PFSK-1 (cell line): Measurements from ENCODE around the gene PITX2.

Source experiments
- FOXP2 ChIP-seq: optimal IDR thresholded peaks from 2 replicates; pipeline ENCODE3; 2011; ENCODE audit warnings: borderline replicate concordance, control low read depth, inconsistent platforms; ENCODE audit not compliant: insufficient read depth; ENCODE audit errors: extremely low read length, extremely low read depth
- POLR2AphosphoS5 ChIP-seq: IDR thresholded peaks from 2 replicates; pipeline ENCODE4 v1.6.1; 2012; ENCODE audit warnings: low read depth, mild to moderate bottlenecking, control low read depth, low read length, moderate library complexity
- SIN3A ChIP-seq: IDR thresholded peaks from 2 replicates; pipeline ENCODE4 v1.6.1; 2012; ENCODE audit warnings: mild to moderate bottlenecking, low read length, moderate library complexity, borderline replicate concordance; ENCODE audit not compliant: insufficient read depth
- TAF1 ChIP-seq: IDR thresholded peaks from 2 replicates; pipeline ENCODE4 v1.6.1; 2012; ENCODE audit warnings: low read length, control low read depth, borderline replicate concordance; ENCODE audit not compliant: insufficient read depth
- TF ChIP-seq, protein P1 (sequence below), 2 experiments: IDR thresholded peaks; 2 replicates each; pipeline versions ENCODE4 v1.6.1 to v1.8.0; 2011 to 2012; ENCODE audit warnings: low read depth in 2 of 2, low read length in 2 of 2, control low read depth in 1 of 2, inconsistent platforms in 1 of 2, mild to moderate bottlenecking in 1 of 2, moderate library complexity in 1 of 2; ENCODE audit not compliant: insufficient read depth in 1 of 2

The PITX2 gene

GRCh38 chr4:110615353-110616237 is 7.3 kb downstream of the PITX2 start:
- TF ChIP-seq, protein P1, sequence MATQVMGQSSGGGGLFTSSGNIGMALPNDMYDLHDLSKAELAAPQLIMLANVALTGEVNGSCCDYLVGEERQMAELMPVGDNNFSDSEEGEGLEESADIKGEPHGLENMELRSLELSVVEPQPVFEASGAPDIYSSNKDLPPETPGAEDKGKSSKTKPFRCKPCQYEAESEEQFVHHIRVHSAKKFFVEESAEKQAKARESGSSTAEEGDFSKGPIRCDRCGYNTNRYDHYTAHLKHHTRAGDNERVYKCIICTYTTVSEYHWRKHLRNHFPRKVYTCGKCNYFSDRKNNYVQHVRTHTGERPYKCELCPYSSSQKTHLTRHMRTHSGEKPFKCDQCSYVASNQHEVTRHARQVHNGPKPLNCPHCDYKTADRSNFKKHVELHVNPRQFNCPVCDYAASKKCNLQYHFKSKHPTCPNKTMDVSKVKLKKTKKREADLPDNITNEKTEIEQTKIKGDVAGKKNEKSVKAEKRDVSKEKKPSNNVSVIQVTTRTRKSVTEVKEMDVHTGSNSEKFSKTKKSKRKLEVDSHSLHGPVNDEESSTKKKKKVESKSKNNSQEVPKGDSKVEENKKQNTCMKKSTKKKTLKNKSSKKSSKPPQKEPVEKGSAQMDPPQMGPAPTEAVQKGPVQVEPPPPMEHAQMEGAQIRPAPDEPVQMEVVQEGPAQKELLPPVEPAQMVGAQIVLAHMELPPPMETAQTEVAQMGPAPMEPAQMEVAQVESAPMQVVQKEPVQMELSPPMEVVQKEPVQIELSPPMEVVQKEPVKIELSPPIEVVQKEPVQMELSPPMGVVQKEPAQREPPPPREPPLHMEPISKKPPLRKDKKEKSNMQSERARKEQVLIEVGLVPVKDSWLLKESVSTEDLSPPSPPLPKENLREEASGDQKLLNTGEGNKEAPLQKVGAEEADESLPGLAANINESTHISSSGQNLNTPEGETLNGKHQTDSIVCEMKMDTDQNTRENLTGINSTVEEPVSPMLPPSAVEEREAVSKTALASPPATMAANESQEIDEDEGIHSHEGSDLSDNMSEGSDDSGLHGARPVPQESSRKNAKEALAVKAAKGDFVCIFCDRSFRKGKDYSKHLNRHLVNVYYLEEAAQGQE (IDR thresholded peaks at IDR 0.05; ENCODE audit: insufficient read depth in 1 of 2, low read depth in 2 of 2, low read length in 2 of 2), result no peak
- no peak for TF ChIP-seq TAF1
- no peak for TF ChIP-seq FOXP2
- no peak for TF ChIP-seq SIN3A
- TF ChIP-seq POLR2AphosphoS5, result no peak

DNA sequence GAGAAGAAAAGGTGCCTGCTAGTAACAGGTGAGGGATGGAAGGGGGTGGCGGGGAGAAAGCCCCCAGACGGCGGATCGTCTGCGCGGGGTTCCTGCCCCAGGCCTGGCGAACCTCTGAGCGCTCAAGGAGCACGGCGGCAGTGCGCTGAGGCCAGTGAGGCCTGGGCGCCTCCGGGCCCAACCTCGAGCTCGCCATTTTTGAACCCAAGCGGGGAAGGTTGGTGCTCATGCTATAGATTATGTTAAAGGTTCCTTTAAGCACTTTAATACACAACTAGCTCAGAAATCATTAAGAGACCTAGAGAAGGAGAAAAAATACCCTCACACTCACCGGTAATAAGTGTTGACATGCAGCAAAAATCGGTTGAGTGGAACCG is 7.9 kb downstream of the PITX2 start:
- TF ChIP-seq FOXP2 (no peak), SIN3A (no peak), POLR2AphosphoS5 (no peak), TAF1 (no peak)
- TF ChIP-seq, protein P1 (IDR thresholded peaks at IDR 0.05; ENCODE audit: insufficient read depth in 1 of 2, low read depth in 2 of 2, low read length in 2 of 2), result no peak

- TF ChIP-seq POLR2AphosphoS5 (no peak), TAF1 (no peak), SIN3A (no peak), FOXP2 (no peak)
- TF ChIP-seq, protein P1 (IDR thresholded peaks at IDR 0.05; ENCODE audit: insufficient read depth in 1 of 2, low read depth in 2 of 2, low read length in 2 of 2), result no peak
These were observed 8.5 kb downstream of the PITX2 start for GRCh38 chr4:110614173-110614963.

DNA sequence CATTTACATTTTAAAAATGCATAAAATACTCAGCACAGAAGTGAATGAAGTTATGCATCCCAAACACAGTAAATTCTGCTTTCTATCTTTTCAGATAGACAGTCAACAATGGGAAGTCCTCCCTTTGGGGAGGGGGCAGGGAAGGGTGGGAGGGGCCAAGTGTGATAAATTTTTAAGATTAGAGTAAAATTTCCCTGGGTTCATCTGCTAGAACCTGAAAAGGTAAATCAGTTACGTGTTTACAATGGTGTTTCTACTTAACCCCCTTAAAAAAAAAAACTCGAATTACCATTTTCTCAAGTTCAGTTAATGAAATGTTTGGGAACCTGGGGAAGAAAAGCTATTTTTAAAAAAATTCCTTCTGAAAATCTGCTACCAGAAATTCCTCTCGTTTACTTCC is 9.1 kb downstream of the PITX2 start:
- TF ChIP-seq SIN3A (no peak), TAF1 (no peak), FOXP2 (no peak), POLR2AphosphoS5 (no peak)
- TF ChIP-seq, protein P1 (IDR thresholded peaks at IDR 0.05; ENCODE audit: insufficient read depth in 1 of 2, low read depth in 2 of 2, low read length in 2 of 2), result no peak
